ENCODE results near the gene SLC4A2.

Gene SLC4A2

DNA sequence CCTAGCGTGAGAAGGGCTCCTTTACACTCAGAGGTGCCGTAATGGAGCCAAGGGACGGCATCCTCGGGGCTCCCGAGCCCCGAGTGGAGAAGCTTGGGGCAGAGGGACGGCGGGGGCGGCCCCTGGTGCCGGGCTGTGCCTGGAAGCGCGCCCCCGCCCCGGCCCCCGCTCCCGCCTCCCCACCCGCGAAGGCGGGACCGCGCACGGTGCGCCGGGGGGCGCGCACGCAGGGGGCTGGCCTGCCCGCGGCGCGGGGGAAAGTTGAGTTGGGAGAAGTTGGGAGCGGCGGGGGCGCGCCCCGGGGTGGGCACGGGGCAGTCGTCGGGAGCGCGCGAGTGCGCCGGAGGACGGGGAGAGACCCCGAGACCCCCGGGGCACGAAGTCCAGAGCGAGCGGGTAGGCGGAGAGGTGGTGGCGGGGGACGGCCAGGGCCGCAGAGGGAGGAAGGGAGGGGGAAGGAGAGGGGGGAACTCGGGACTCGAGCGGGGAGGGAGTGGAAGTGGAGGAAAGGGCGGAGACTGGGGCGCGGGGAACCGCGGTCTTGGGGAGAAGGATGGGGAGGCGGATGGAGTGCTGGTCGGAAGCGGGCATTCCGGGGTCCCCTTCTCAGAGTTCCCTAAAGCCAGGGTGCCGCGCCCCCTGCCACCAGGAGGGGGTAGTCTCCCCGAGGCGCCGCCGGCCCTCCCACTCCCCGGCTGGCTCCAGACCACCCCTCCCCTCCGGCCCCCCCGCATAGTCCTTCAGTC is at the start of gene SLC4A2 (continued):
- TF ChIP-seq ZNF747 (tag by site-specific recombination; IDR thresholded peaks at IDR 0.05) (no peak), ZNF404 (tag by site-specific recombination; IDR thresholded peaks at IDR 0.05) (no peak), ZNF707 (tag by site-specific recombination; IDR thresholded peaks at IDR 0.05) (no peak), ZNF391 (tag by site-specific recombination; IDR thresholded peaks at IDR 0.05; ENCODE audit: borderline replicate concordance, low read depth) (0 out of 2 replicates have a peak, but pooled peaks have one; percentile 16), ZBTB48 (tag by site-specific recombination; IDR thresholded peaks at IDR 0.05) (peak; percentile 40; the same call in 1 of the 2 replicates), KLF10 (tag by site-specific recombination; IDR thresholded peaks at IDR 0.05) (peak; percentile 69; the same call in 1 of the 2 replicates), ZEB2 (tag by site-specific recombination; IDR thresholded peaks at IDR 0.05) (no peak), YY1 (tag by site-specific recombination; IDR thresholded peaks at IDR 0.05) (no peak), ZBTB7A (tag by site-specific recombination; IDR thresholded peaks at IDR 0.05; ENCODE audit: low read depth) (peak; percentile 62; the same call in 1 of the 2 replicates), ZNF16 (tag by site-specific recombination; IDR thresholded peaks at IDR 0.05; ENCODE audit: low read depth) (no peak), BCL11B (tag by site-specific recombination; IDR thresholded peaks at IDR 0.05; ENCODE audit: low read depth) (no peak), ZNF776 (tag by site-specific recombination; IDR thresholded peaks at IDR 0.05; ENCODE audit: borderline replicate concordance) (no peak), RBAK (tag by site-specific recombination; IDR thresholded peaks at IDR 0.05) (no peak), PRDM1 (tag by site-specific recombination; IDR thresholded peaks at IDR 0.05) (no peak), ZNF416 (tag by site-specific recombination; IDR thresholded peaks at IDR 0.05) (no peak), ZNF510 (tag by site-specific recombination; IDR thresholded peaks at IDR 0.05; ENCODE audit: insufficient replicate concordance) (no peak), ZNF664 (tag by site-specific recombination; IDR thresholded peaks at IDR 0.05) (no peak), YY2 (tag by site-specific recombination; IDR thresholded peaks at IDR 0.05) (no peak), ZNF473 (tag by site-specific recombination; IDR thresholded peaks at IDR 0.05) (no peak), ZNF48 (tag by site-specific recombination; IDR thresholded peaks at IDR 0.05) (no peak), ZFP37 (tag by site-specific recombination; IDR thresholded peaks at IDR 0.05) (no peak)
- TF ChIP-seq, protein P1, sequence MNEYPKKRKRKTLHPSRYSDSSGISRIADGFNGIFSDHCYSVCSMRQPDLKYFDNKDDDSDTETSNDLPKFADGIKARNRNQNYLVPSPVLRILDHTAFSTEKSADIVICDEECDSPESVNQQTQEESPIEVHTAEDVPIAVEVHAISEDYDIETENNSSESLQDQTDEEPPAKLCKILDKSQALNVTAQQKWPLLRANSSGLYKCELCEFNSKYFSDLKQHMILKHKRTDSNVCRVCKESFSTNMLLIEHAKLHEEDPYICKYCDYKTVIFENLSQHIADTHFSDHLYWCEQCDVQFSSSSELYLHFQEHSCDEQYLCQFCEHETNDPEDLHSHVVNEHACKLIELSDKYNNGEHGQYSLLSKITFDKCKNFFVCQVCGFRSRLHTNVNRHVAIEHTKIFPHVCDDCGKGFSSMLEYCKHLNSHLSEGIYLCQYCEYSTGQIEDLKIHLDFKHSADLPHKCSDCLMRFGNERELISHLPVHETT (tag by site-specific recombination; IDR thresholded peaks at IDR 0.05), result no peak
- TF ChIP-seq, protein P2, sequence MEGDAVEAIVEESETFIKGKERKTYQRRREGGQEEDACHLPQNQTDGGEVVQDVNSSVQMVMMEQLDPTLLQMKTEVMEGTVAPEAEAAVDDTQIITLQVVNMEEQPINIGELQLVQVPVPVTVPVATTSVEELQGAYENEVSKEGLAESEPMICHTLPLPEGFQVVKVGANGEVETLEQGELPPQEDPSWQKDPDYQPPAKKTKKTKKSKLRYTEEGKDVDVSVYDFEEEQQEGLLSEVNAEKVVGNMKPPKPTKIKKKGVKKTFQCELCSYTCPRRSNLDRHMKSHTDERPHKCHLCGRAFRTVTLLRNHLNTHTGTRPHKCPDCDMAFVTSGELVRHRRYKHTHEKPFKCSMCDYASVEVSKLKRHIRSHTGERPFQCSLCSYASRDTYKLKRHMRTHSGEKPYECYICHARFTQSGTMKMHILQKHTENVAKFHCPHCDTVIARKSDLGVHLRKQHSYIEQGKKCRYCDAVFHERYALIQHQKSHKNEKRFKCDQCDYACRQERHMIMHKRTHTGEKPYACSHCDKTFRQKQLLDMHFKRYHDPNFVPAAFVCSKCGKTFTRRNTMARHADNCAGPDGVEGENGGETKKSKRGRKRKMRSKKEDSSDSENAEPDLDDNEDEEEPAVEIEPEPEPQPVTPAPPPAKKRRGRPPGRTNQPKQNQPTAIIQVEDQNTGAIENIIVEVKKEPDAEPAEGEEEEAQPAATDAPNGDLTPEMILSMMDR (tag by site-specific recombination; IDR thresholded peaks at IDR 0.05), result peak; percentile 67
- TF ChIP-seq, protein P3, sequence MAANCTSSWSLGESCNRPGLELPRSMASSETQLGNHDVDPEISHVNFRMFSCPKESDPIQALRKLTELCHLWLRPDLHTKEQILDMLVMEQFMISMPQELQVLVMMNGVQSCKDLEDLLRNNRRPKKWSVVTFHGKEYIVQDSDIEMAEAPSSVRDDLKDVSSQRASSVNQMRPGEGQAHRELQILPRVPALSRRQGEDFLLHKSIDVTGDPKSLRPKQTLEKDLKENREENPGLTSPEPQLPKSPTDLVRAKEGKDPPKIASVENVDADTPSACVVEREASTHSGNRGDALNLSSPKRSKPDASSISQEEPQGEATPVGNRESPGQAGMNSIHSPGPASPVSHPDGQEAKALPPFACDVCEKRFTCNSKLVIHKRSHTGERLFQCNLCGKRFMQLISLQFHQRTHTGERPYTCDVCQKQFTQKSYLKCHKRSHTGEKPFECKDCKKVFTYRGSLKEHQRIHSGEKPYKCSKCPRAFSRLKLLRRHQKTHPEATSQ (tag by site-specific recombination; IDR thresholded peaks at IDR 0.05), result no peak
- TF ChIP-seq, protein P4, sequence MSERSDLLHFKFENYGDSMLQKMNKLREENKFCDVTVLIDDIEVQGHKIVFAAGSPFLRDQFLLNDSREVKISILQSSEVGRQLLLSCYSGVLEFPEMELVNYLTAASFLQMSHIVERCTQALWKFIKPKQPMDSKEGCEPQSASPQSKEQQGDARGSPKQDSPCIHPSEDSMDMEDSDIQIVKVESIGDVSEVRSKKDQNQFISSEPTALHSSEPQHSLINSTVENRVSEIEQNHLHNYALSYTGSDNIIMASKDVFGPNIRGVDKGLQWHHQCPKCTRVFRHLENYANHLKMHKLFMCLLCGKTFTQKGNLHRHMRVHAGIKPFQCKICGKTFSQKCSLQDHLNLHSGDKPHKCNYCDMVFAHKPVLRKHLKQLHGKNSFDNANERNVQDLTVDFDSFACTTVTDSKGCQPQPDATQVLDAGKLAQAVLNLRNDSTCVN (tag by site-specific recombination; optimal IDR thresholded peaks at IDR 0.05), result peak; percentile 94
- TF ChIP-seq, protein P5, sequence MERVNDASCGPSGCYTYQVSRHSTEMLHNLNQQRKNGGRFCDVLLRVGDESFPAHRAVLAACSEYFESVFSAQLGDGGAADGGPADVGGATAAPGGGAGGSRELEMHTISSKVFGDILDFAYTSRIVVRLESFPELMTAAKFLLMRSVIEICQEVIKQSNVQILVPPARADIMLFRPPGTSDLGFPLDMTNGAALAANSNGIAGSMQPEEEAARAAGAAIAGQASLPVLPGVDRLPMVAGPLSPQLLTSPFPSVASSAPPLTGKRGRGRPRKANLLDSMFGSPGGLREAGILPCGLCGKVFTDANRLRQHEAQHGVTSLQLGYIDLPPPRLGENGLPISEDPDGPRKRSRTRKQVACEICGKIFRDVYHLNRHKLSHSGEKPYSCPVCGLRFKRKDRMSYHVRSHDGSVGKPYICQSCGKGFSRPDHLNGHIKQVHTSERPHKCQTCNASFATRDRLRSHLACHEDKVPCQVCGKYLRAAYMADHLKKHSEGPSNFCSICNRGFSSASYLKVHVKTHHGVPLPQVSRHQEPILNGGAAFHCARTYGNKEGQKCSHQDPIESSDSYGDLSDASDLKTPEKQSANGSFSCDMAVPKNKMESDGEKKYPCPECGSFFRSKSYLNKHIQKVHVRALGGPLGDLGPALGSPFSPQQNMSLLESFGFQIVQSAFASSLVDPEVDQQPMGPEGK (tag by site-specific recombination; IDR thresholded peaks at IDR 0.05), result peak; percentile 81
- TF ChIP-seq, protein P6, sequence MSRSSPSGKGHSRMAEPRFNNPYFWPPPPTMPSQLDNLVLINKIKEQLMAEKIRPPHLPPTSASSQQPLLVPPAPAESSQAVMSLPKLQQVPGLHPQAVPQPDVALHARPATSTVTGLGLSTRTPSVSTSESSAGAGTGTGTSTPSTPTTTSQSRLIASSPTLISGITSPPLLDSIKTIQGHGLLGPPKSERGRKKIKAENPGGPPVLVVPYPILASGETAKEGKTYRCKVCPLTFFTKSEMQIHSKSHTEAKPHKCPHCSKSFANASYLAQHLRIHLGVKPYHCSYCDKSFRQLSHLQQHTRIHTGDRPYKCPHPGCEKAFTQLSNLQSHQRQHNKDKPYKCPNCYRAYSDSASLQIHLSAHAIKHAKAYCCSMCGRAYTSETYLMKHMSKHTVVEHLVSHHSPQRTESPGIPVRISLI (tag by site-specific recombination; IDR thresholded peaks at IDR 0.05), result no peak
- TF ChIP-seq, protein P7, sequence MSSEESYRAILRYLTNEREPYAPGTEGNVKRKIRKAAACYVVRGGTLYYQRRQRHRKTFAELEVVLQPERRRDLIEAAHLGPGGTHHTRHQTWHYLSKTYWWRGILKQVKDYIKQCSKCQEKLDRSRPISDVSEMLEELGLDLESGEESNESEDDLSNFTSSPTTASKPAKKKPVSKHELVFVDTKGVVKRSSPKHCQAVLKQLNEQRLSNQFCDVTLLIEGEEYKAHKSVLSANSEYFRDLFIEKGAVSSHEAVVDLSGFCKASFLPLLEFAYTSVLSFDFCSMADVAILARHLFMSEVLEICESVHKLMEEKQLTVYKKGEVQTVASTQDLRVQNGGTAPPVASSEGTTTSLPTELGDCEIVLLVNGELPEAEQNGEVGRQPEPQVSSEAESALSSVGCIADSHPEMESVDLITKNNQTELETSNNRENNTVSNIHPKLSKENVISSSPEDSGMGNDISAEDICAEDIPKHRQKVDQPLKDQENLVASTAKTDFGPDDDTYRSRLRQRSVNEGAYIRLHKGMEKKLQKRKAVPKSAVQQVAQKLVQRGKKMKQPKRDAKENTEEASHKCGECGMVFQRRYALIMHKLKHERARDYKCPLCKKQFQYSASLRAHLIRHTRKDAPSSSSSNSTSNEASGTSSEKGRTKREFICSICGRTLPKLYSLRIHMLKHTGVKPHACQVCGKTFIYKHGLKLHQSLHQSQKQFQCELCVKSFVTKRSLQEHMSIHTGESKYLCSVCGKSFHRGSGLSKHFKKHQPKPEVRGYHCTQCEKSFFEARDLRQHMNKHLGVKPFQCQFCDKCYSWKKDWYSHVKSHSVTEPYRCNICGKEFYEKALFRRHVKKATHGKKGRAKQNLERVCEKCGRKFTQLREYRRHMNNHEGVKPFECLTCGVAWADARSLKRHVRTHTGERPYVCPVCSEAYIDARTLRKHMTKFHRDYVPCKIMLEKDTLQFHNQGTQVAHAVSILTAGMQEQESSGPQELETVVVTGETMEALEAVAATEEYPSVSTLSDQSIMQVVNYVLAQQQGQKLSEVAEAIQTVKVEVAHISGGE (tag by site-specific recombination; conservative IDR thresholded peaks at IDR 0.05; ENCODE audit: low read depth), result peak; percentile 66
